SKM-1 treated with dmso at 0.1 percent for 144 hours (cell line): ENCODE results near the gene STK10.
"Not testable (repeated sequence)": the region's sequence is repeated elsewhere in the genome, so short reads cannot be mapped to it uniquely, and the experiment has no call there.

Source experiments
- DNase-seq: peaks from one replicate; lab custom pipeline; 2025; ENCODE audit not compliant: unreplicated experiment; lab: John Stamatoyannopoulos, UW

Gene STK10

GRCh38 chr5:172188033-172188892 is at the start of gene STK10:
Gene STK10, minus strand, starts transcription at chr5:172188224. Its CDS starts 182 bp downstream, at chr5:172188042.
- DNase-seq: peak; percentile 91

- no peak for DNase-seq
Measured at GRCh38 chr5:172235827-172236736, 48.1 kb upstream of the STK10 start.

GRCh38 chr5:172235132-172235780 is 47.2 kb upstream of the STK10 start:
- peak; percentile 68 for DNase-seq

GRCh38 chr5:172234031-172234430 is 46.0 kb upstream of the STK10 start:
- DNase-seq: no peak

GRCh38 chr5:172229904-172230303 is 41.9 kb upstream of the STK10 start:
- DNase-seq: no peak

GRCh38 chr5:172224996-172225395 is 37.0 kb upstream of the STK10 start:
- DNase-seq: no peak

- DNase-seq: no peak
Measured at GRCh38 chr5:172223901-172224873, 36.2 kb upstream of the STK10 start.

GRCh38 chr5:172219296-172219695 is 31.3 kb upstream of the STK10 start:
- DNase-seq: no peak

GRCh38 chr5:172216345-172216744 is 28.3 kb upstream of the STK10 start:
- DNase-seq: no peak

GRCh38 chr5:172213126-172213525 is 25.1 kb upstream of the STK10 start:
- DNase-seq: no peak

GRCh38 chr5:172211676-172212075 is 23.7 kb upstream of the STK10 start:
- no peak for DNase-seq

GRCh38 chr5:172209714-172210113 is 21.7 kb upstream of the STK10 start:
- no peak for DNase-seq

GRCh38 chr5:172207511-172207910 is 19.5 kb upstream of the STK10 start:
- no peak for DNase-seq

- not testable (repeated sequence) for DNase-seq
Measured at GRCh38 chr5:172205984-172206383, 18.0 kb upstream of the STK10 start.

GRCh38 chr5:172200476-172200875 is 12.5 kb upstream of the STK10 start:
- no peak for DNase-seq

- DNase-seq: no peak
Measured at GRCh38 chr5:172199446-172199845, 11.4 kb upstream of the STK10 start.

- not testable (repeated sequence) for DNase-seq
Measured at GRCh38 chr5:172197775-172198174, 9.8 kb upstream of the STK10 start.

- no peak for DNase-seq
Measured at GRCh38 chr5:172194985-172195774, 7.2 kb upstream of the STK10 start.

- DNase-seq: no peak
Measured at GRCh38 chr5:172193872-172194271, 5.8 kb upstream of the STK10 start, which contains the start of gene EFCAB9. Gene EFCAB9, plus strand, starts transcription at chr5:172194172. Its CDS starts 1 bp downstream, at chr5:172194173.
